Epithelial cell of prostate (primary cell): Measurements from ENCODE around the gene SERPINA6.

Source experiments
- DNase-seq: peaks from one replicate; pipeline ENCODE4 v3.0.0-alpha.2; 2011; ENCODE audit warnings: low read depth, low spot score
- H3K27ac ChIP-seq: fragments of 450-650 bp; 2 replicates; pipeline ENCODE4 v1.5.1; 2017; ENCODE audit warnings: mild to moderate bottlenecking

The SERPINA6 gene

GRCh38 chr14:94330857-94331256, 7.7 kb upstream of the SERPINA6 start:
- no peak overlapping the region for H3K27ac ChIP-seq
- DNase-seq, result no peak

- no peak for DNase-seq
- H3K27ac ChIP-seq, result no peak overlapping the region
Measured at GRCh38 chr14:94330432-94330831, 7.3 kb upstream of the SERPINA6 start.

- no peak overlapping the region for H3K27ac ChIP-seq
- DNase-seq, result no peak
Measured at GRCh38 chr14:94329857-94330256, 6.7 kb upstream of the SERPINA6 start.

GRCh38 chr14:94328196-94328595, 5.1 kb upstream of the SERPINA6 start:
- no peak overlapping the region for H3K27ac ChIP-seq
- no peak for DNase-seq

- no peak overlapping the region for H3K27ac ChIP-seq
- DNase-seq, result no peak
Measured at GRCh38 chr14:94321421-94322271, 1.5 kb downstream of the SERPINA6 start.

- peak; percentile 95 for DNase-seq
- peak overlapping the region; percentile 58 for H3K27ac ChIP-seq
Measured at GRCh38 chr14:94320243-94320642, 2.9 kb downstream of the SERPINA6 start.

GRCh38 chr14:94317259-94317658, 5.9 kb downstream of the SERPINA6 start:
- DNase-seq, result no peak

GRCh38 chr14:94316692-94317091, 6.4 kb downstream of the SERPINA6 start:
- no peak for DNase-seq
- no peak overlapping the region for H3K27ac ChIP-seq

More at GRCh38 chr14:94317259-94317658, 5.9 kb downstream of the SERPINA6 start:
- H3K27ac ChIP-seq, result no peak overlapping the region

GRCh38 chr14:94314890-94315289, 8.2 kb downstream of the SERPINA6 start:
- no peak for DNase-seq
- no peak overlapping the region for H3K27ac ChIP-seq

- H3K27ac ChIP-seq, result no peak overlapping the region
- DNase-seq, result peak; percentile 54
Measured at GRCh38 chr14:94313991-94314655, 9.0 kb downstream of the SERPINA6 start.

GRCh38 chr14:94312481-94313246, 10.5 kb downstream of the SERPINA6 start:
- peak; percentile 70 for DNase-seq

GRCh38 chr14:94310248-94310647, 12.9 kb downstream of the SERPINA6 start:
- no peak for DNase-seq
- no peak overlapping the region for H3K27ac ChIP-seq

More at GRCh38 chr14:94312481-94313246, 10.5 kb downstream of the SERPINA6 start:
- H3K27ac ChIP-seq, result peak overlapping the region; percentile 45

GRCh38 chr14:94309721-94310120, 13.4 kb downstream of the SERPINA6 start:
- DNase-seq, result no peak

GRCh38 chr14:94307410-94307992, 15.6 kb downstream of the SERPINA6 start:
- DNase-seq, result no peak
- H3K27ac ChIP-seq, result no peak overlapping the region

More at GRCh38 chr14:94309721-94310120, 13.4 kb downstream of the SERPINA6 start:
- no peak overlapping the region for H3K27ac ChIP-seq

GRCh38 chr14:94306047-94306978, 16.8 kb downstream of the SERPINA6 start:
- no peak for DNase-seq
- no peak overlapping the region for H3K27ac ChIP-seq

- DNase-seq, result no peak
- H3K27ac ChIP-seq, result no peak overlapping the region
Measured at GRCh38 chr14:94305620-94306019, 17.5 kb downstream of the SERPINA6 start.

- no peak for DNase-seq
- H3K27ac ChIP-seq, result no peak overlapping the region
Measured at GRCh38 chr14:94304243-94304642, 18.9 kb downstream of the SERPINA6 start.

- no peak for DNase-seq
- no peak overlapping the region for H3K27ac ChIP-seq
Measured at GRCh38 chr14:94303111-94303510, 20.0 kb downstream of the SERPINA6 start.

- no peak for DNase-seq
- H3K27ac ChIP-seq, result no peak overlapping the region
Measured at GRCh38 chr14:94298130-94298529, 25.0 kb downstream of the SERPINA6 start.
